Liver (tissue), 9 donors: Measurements from ENCODE around the gene UGT1A6. TPM values are rescaled to one million over a fixed set of nuclear protein-coding genes. Genes with fewer than 3 reads are reported as not detected.

Experiments used
- DNase-seq: peaks from one replicate; pipeline ENCODE4 v3.0.0-alpha.2; 2017; ENCODE audit warnings: low spot score
- H3K27ac ChIP-seq, 2 donors: one replicate each; pipeline ENCODE4 v1.7.0; 2013; ENCODE audit warnings: inconsistent platforms in 2 of 2, low read length in 2 of 2, control low read depth in 1 of 2, low read depth in 1 of 2, mild to moderate bottlenecking in 1 of 2
- H3K27me3 ChIP-seq, 4 donors: one replicate each; pipeline versions ENCODE4 v1.6.1 to v1.7.0; 2013; ENCODE audit warnings: low read length in 3 of 4, inconsistent platforms in 1 of 4, mild to moderate bottlenecking in 1 of 4, moderate library complexity in 1 of 4; ENCODE audit not compliant: control insufficient read depth in 4 of 4, insufficient read depth in 4 of 4
- H3K36me3 ChIP-seq, 4 donors: one replicate each; pipeline versions ENCODE4 v1.6.1 to v1.7.0; 2013; ENCODE audit warnings: low read length in 3 of 4, mild to moderate bottlenecking in 3 of 4, low read depth in 1 of 4, moderate library complexity in 1 of 4; ENCODE audit not compliant: control insufficient read depth in 4 of 4, insufficient read depth in 3 of 4
- H3K4me1 ChIP-seq, 4 donors: one replicate each; pipeline versions ENCODE4 v1.6.1 to v1.7.0; 2013; ENCODE audit warnings: low read length in 3 of 4, mild to moderate bottlenecking in 3 of 4, moderate library complexity in 1 of 4; ENCODE audit not compliant: control insufficient read depth in 4 of 4, insufficient read depth in 4 of 4
- H3K4me3 ChIP-seq, 3 donors: one replicate each; pipeline versions ENCODE4 v1.6.1 to v1.7.0; 2013; ENCODE audit warnings: low read length in 3 of 3, control low read depth in 1 of 3, low read depth in 1 of 3, mild to moderate bottlenecking in 1 of 3
- H3K9ac ChIP-seq, 2 donors: one replicate each; pipeline ENCODE4 v1.7.0; 2013; ENCODE audit warnings: low read length in 2 of 2, mild to moderate bottlenecking in 2 of 2, moderate library complexity in 2 of 2, control low read depth in 1 of 2, low read depth in 1 of 2
- H3K9me3 ChIP-seq, 4 donors: one replicate each; pipeline versions ENCODE4 v1.6.1 to v1.7.0; 2013; ENCODE audit warnings: low read length in 3 of 4; ENCODE audit not compliant: control insufficient read depth in 4 of 4
- EGR1 ChIP-seq, 2 donors: IDR thresholded peaks; 2 replicates each; pipeline ENCODE4 v1.6.1; 2016 to 2018; ENCODE audit warnings: antibody characterized with exemption in 2 of 2, low read depth in 2 of 2
- FOXA1 ChIP-seq: IDR thresholded peaks from 2 replicates; pipeline ENCODE4 v1.6.1; 2016; ENCODE audit warnings: antibody characterized with exemption
- FOXA2 ChIP-seq: IDR thresholded peaks from 2 replicates; pipeline ENCODE4 v1.6.1; 2016; ENCODE audit warnings: antibody characterized with exemption
- GABPA ChIP-seq, 2 donors: IDR thresholded peaks in 1 of 2; conservative IDR thresholded peaks in 1 of 2; 2 replicates each; pipeline ENCODE4 v1.6.1; 2016; ENCODE audit warnings: antibody characterized with exemption in 2 of 2, mild to moderate bottlenecking in 1 of 2, moderate library complexity in 1 of 2
- HNF4A ChIP-seq, 2 donors: conservative IDR thresholded peaks; 2 replicates each; pipeline ENCODE4 v1.6.1; 2016; ENCODE audit warnings: antibody characterized with exemption in 2 of 2, mild to moderate bottlenecking in 2 of 2
- HNF4G ChIP-seq: IDR thresholded peaks from 2 replicates; pipeline ENCODE4 v1.6.1; 2016; ENCODE audit warnings: antibody characterized with exemption
- JUND ChIP-seq, 2 donors: IDR thresholded peaks; 2 replicates each; pipeline ENCODE4 v1.6.1; 2016; ENCODE audit warnings: antibody characterized with exemption in 2 of 2
- NR2F2 ChIP-seq: IDR thresholded peaks from 2 replicates; pipeline ENCODE4 v1.6.1; 2016; ENCODE audit warnings: antibody characterized with exemption
- RAD21 ChIP-seq, 2 donors: IDR thresholded peaks; 2 replicates each; pipeline ENCODE4 v1.6.1; 2016; ENCODE audit warnings: antibody characterized with exemption in 2 of 2, mild to moderate bottlenecking in 2 of 2
- RXRA ChIP-seq, 2 donors: IDR thresholded peaks; 2 replicates each; pipeline ENCODE4 v1.6.1; 2017 to 2018; ENCODE audit warnings: antibody characterized with exemption in 2 of 2, mild to moderate bottlenecking in 1 of 2
- SP1 ChIP-seq: IDR thresholded peaks from 2 replicates; pipeline ENCODE4 v1.6.1; 2018; ENCODE audit warnings: antibody characterized with exemption, mild to moderate bottlenecking
- TAF1 ChIP-seq: conservative IDR thresholded peaks from 2 replicates; pipeline ENCODE4 v1.6.1; 2016; ENCODE audit warnings: antibody characterized with exemption, mild to moderate bottlenecking
- YY1 ChIP-seq: IDR thresholded peaks from 2 replicates; pipeline ENCODE4 v1.6.1; 2016; ENCODE audit warnings: antibody characterized with exemption, mild to moderate bottlenecking
- WGBS: extraction: QIAGEN DNeasy Blood & Tissue Kit; methylation state at CpG from one replicate; pipeline ENCODE4 v1.1.7; 2013; 5-methylcytosine and 5-hydroxymethylcytosine counted together
- polyA plus RNA-seq, 2 donors: library from polyadenylated mRNA; stranded (reverse) in 1 of 2; unstranded in 1 of 2; fragments of 200-250 nt in 1 of 2; fragments of >200 nt in 1 of 2; fragmentation: Nextera tagmentation in 1 of 2; extraction: Ambion mirVana in 1 of 2; gene quantifications; one replicate each; pipeline versions ENCODE4 v1.2.1 to v1.2.3, GENCODE V29; 2013 to 2015
- total RNA-seq, 2 donors: library from RNA; depleted of rRNA; stranded (reverse); fragments of >200 nt; gene quantifications; one replicate each; pipeline ENCODE4 v1.2.3, GENCODE V29; 2014
- TF ChIP-seq, protein P1 (sequence below): fragments of 150-350 bp; IDR thresholded peaks from 2 replicates; pipeline ENCODE4 v1.5.1; 2017; ENCODE audit warnings: improper control_type of control experiment, low read depth, low read length; ENCODE audit not compliant: missing input control
- TF ChIP-seq, protein P2 (sequence below): IDR thresholded peaks from 2 replicates; pipeline ENCODE4 v1.6.1; 2016; ENCODE audit warnings: antibody characterized with exemption
- TF ChIP-seq, protein P3 (sequence below): IDR thresholded peaks from 2 replicates; pipeline ENCODE4 v1.6.1; 2016; ENCODE audit warnings: antibody characterized with exemption
- TF ChIP-seq, protein P4 (sequence below): IDR thresholded peaks from 2 replicates; pipeline ENCODE4 v1.6.1; 2016; ENCODE audit warnings: antibody characterized with exemption
- TF ChIP-seq, protein P5 (sequence below): IDR thresholded peaks from 2 replicates; pipeline ENCODE4 v1.6.1; 2016; ENCODE audit warnings: antibody characterized with exemption, mild to moderate bottlenecking
- donor health status: healthy.
- donor health status: healthy.
- donor health status: healthy.
- donor health status: healthy.
- donor health status: healthy.

The UGT1A6 gene
- total and polyA plus RNA-seq, 4 donors = 33.4 to 103 (median 46.5) TPM; not detected in 1

DNA sequence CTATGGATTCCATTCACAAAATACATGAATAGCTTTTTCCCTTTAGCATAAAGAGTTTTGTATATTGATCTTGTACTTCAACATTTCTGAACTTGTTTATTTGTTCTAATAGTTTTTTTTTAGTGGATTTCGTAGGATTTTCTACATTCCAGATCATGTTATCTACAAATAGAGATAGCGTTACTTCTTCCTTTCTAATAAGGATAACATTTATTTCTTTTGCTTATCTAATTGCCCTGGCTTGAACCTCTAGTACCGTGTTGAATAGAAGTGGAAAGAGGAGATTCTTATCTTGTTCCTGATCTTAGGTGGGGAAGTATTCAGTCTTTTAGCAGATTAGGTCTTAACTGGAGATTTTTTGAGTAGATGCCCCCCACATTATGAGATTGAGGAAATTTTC, 9.5 kb downstream of the UGT1A6 start:
- DNase-seq = no peak
- whole genome bisulfite sequencing = 39% methylated on average over 3 of the region's 3 CpGs
- TF ChIP-seq EGR1 (IDR thresholded peaks at IDR 0.05; ENCODE audit: low read depth in 2 of 2) (no peak), RAD21 (IDR thresholded peaks at IDR 0.05) (no peak), HNF4A (conservative IDR thresholded peaks at IDR 0.05) (no peak), YY1 (no peak), NR2F2 (no peak), JUND (IDR thresholded peaks at IDR 0.05) (no peak), SP1 (no peak), HNF4G (no peak), TAF1 (no peak)
- TF ChIP-seq, protein P1, sequence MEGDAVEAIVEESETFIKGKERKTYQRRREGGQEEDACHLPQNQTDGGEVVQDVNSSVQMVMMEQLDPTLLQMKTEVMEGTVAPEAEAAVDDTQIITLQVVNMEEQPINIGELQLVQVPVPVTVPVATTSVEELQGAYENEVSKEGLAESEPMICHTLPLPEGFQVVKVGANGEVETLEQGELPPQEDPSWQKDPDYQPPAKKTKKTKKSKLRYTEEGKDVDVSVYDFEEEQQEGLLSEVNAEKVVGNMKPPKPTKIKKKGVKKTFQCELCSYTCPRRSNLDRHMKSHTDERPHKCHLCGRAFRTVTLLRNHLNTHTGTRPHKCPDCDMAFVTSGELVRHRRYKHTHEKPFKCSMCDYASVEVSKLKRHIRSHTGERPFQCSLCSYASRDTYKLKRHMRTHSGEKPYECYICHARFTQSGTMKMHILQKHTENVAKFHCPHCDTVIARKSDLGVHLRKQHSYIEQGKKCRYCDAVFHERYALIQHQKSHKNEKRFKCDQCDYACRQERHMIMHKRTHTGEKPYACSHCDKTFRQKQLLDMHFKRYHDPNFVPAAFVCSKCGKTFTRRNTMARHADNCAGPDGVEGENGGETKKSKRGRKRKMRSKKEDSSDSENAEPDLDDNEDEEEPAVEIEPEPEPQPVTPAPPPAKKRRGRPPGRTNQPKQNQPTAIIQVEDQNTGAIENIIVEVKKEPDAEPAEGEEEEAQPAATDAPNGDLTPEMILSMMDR = no peak
- TF ChIP-seq, protein P2, sequence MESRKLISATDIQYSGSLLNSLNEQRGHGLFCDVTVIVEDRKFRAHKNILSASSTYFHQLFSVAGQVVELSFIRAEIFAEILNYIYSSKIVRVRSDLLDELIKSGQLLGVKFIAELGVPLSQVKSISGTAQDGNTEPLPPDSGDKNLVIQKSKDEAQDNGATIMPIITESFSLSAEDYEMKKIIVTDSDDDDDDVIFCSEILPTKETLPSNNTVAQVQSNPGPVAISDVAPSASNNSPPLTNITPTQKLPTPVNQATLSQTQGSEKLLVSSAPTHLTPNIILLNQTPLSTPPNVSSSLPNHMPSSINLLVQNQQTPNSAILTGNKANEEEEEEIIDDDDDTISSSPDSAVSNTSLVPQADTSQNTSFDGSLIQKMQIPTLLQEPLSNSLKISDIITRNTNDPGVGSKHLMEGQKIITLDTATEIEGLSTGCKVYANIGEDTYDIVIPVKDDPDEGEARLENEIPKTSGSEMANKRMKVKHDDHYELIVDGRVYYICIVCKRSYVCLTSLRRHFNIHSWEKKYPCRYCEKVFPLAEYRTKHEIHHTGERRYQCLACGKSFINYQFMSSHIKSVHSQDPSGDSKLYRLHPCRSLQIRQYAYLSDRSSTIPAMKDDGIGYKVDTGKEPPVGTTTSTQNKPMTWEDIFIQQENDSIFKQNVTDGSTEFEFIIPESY = no peak
- H3K9ac ChIP-seq = no peak overlapping the region
- H3K4me1 ChIP-seq = peaks cover 19 to 54% (median 32%) of the 10 kb centered on the region in 4 donors
- H3K9me3 ChIP-seq = no peaks in the 10 kb centered on the region
- no peaks in the 10 kb centered on the region for H3K27me3 ChIP-seq
- H3K36me3 ChIP-seq = no peaks in the 10 kb centered on the region
- no peak overlapping the region for H3K4me3 ChIP-seq
- H3K27ac ChIP-seq = no peak overlapping the region

DNA sequence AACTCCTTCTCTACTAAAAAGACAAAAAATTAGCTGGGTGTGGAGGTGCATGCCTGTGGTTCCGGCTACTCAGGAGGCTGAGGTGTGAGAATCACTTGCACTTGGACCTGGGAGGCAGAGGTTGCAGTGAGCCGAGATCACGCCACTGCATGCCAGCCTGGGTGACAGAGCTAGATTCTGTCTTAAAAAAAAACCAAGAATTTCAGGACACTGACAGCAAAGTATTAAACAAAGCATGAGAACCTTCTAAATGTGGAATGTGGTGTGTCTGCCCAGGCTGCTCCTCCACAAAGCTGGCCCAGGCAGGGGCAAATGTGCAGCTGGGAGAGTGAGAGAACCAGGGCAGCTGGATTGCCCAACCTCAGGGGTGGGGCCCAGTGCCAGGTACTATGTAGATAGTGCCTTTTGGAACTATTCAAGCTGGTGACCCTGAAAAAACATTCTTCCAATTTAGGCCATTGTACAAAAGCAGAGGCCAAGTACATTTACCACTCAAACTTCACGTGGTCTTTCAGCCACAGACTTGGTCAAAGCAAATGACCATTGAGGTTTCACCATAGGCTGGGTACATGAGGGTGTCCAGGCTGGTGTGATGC, 13.3 kb downstream of the UGT1A6 start:
- 27% methylated on average over 4 of the region's 4 CpGs for WGBS
- DNase-seq = no peak
- Histone ChIP-seq H3K4me1 (peaks cover 18 to 34% (median 24%) of the 10 kb centered on the region in 4 donors), H3K9me3 (no peaks in the 10 kb centered on the region), H3K36me3 (no peaks in the 10 kb centered on the region), H3K27me3 (no peaks in the 10 kb centered on the region), H3K4me3 (no peak overlapping the region), H3K27ac (peak overlapping the region; percentile 80 to 87), H3K9ac (peak overlapping the region in 1 of 2 donors; percentile 16)
- peak; percentile 90 for TF ChIP-seq YY1
- no peak for TF ChIP-seq TAF1
- TF ChIP-seq, protein P3, sequence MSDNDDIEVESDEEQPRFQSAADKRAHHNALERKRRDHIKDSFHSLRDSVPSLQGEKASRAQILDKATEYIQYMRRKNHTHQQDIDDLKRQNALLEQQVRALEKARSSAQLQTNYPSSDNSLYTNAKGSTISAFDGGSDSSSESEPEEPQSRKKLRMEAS = peak; percentile 78
- TF ChIP-seq HNF4A (conservative IDR thresholded peaks at IDR 0.05) = peak; percentile 89 to 92
- peak; percentile 63 to 72 for TF ChIP-seq RAD21 (IDR thresholded peaks at IDR 0.05)
- TF ChIP-seq NR2F2 = peak; percentile 29
- TF ChIP-seq, protein P4, sequence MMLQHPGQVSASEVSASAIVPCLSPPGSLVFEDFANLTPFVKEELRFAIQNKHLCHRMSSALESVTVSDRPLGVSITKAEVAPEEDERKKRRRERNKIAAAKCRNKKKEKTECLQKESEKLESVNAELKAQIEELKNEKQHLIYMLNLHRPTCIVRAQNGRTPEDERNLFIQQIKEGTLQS = peak; percentile 58
- peak in 1 of 2 donors; percentile 42 for TF ChIP-seq GABPA (IDR thresholded peaks at IDR 0.05 in 1 of 2, conservative IDR thresholded peaks at IDR 0.05 in 1 of 2)
- TF ChIP-seq HNF4G = peak; percentile 56
- peak in 1 of 2 donors; percentile 64 for TF ChIP-seq JUND (IDR thresholded peaks at IDR 0.05)
- peak; percentile 94 for TF ChIP-seq SP1
- TF ChIP-seq, protein P2 = peak; percentile 85
- peak; percentile 78 for TF ChIP-seq FOXA2
- TF ChIP-seq FOXA1 = peak; percentile 80
- TF ChIP-seq, protein P1 = no peak
- TF ChIP-seq, protein P5, sequence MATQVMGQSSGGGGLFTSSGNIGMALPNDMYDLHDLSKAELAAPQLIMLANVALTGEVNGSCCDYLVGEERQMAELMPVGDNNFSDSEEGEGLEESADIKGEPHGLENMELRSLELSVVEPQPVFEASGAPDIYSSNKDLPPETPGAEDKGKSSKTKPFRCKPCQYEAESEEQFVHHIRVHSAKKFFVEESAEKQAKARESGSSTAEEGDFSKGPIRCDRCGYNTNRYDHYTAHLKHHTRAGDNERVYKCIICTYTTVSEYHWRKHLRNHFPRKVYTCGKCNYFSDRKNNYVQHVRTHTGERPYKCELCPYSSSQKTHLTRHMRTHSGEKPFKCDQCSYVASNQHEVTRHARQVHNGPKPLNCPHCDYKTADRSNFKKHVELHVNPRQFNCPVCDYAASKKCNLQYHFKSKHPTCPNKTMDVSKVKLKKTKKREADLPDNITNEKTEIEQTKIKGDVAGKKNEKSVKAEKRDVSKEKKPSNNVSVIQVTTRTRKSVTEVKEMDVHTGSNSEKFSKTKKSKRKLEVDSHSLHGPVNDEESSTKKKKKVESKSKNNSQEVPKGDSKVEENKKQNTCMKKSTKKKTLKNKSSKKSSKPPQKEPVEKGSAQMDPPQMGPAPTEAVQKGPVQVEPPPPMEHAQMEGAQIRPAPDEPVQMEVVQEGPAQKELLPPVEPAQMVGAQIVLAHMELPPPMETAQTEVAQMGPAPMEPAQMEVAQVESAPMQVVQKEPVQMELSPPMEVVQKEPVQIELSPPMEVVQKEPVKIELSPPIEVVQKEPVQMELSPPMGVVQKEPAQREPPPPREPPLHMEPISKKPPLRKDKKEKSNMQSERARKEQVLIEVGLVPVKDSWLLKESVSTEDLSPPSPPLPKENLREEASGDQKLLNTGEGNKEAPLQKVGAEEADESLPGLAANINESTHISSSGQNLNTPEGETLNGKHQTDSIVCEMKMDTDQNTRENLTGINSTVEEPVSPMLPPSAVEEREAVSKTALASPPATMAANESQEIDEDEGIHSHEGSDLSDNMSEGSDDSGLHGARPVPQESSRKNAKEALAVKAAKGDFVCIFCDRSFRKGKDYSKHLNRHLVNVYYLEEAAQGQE = peak; percentile 76
- TF ChIP-seq EGR1 (IDR thresholded peaks at IDR 0.05; ENCODE audit: low read depth in 2 of 2) = peak in 1 of 2 donors; percentile 81
- peak; percentile 93 to 99 for TF ChIP-seq RXRA (IDR thresholded peaks at IDR 0.05)
